ENCODE data around the gene GPC2.
"Not testable (repeated sequence)": the region's sequence is repeated elsewhere in the genome, so short reads cannot be mapped to it uniquely, and the experiment has no call there.

Gene GPC2

DNA sequence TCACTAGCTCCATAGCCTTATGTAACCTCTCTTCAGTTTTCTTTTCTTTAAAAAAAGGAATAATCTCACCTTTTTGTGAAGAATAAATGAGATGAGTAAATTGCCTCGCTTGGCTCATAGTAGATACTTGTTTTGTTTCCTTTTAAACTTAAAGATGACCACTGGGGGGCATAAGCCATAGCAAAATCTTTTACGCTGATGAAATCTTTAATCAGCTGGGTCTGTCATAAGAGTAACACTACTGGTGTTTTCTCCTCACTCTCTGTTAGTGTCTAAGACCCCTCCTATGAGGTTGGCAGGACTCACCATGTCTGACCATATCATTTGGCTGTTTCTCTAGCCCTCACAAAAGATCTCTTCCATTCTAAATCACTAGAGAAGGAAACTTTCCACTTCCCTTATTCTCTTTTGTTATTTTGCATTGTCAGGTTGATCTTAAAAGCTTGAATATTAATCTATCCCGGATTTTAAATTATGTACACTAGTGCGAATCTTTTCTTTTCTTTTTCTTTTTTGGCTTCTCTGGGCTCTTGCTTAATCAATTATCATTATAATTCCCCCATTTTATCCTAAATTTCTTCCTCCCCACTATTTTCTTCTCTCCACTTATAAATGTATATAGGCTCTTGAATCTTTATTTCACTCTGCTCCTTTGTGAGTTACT, 13.0 kb upstream of the GPC2 start:
- TF ChIP-seq, protein P1, sequence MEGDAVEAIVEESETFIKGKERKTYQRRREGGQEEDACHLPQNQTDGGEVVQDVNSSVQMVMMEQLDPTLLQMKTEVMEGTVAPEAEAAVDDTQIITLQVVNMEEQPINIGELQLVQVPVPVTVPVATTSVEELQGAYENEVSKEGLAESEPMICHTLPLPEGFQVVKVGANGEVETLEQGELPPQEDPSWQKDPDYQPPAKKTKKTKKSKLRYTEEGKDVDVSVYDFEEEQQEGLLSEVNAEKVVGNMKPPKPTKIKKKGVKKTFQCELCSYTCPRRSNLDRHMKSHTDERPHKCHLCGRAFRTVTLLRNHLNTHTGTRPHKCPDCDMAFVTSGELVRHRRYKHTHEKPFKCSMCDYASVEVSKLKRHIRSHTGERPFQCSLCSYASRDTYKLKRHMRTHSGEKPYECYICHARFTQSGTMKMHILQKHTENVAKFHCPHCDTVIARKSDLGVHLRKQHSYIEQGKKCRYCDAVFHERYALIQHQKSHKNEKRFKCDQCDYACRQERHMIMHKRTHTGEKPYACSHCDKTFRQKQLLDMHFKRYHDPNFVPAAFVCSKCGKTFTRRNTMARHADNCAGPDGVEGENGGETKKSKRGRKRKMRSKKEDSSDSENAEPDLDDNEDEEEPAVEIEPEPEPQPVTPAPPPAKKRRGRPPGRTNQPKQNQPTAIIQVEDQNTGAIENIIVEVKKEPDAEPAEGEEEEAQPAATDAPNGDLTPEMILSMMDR (IDR thresholded peaks at IDR 0.05; ENCODE audit: low read depth, low read length), result peak; percentile 41
- in situ Hi-C loops (cut with HindIII; ENCODE audit: low sequenced_read_pairs), result no loop called here
- peak; percentile 58 for DNase-seq (ENCODE audit: low read depth, low spot score)
- no peak overlapping the region for H3K4me3 ChIP-seq (ENCODE audit: low read depth, low read length)

DNA sequence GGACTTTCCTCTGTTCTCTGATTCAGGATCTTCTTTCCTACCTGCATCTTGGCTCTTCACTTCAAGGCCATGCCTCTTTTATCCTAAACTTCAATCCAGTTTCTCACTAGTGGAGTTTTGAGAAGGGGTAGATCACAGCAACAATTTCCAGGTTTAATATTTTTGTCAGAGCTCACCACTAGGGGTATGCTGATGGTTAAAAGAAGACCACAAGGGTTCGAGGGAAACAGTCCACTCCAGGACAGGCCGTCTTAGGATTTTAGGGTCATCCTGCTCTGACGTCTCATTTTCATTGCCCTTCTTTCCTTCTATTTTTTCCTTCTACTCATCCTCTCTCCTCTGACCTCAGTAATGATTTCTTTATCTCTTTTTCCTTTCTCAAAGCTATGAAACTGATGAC, 11.9 kb upstream of the GPC2 start:
- in situ Hi-C loops (cut with HindIII; ENCODE audit: low sequenced_read_pairs), result no loop called here
- no peak for DNase-seq (ENCODE audit: low read depth, low spot score)
- TF ChIP-seq, protein P1 (IDR thresholded peaks at IDR 0.05; ENCODE audit: low read depth, low read length), result no peak
- H3K4me3 ChIP-seq (ENCODE audit: low read depth, low read length), result no peak overlapping the region

DNA sequence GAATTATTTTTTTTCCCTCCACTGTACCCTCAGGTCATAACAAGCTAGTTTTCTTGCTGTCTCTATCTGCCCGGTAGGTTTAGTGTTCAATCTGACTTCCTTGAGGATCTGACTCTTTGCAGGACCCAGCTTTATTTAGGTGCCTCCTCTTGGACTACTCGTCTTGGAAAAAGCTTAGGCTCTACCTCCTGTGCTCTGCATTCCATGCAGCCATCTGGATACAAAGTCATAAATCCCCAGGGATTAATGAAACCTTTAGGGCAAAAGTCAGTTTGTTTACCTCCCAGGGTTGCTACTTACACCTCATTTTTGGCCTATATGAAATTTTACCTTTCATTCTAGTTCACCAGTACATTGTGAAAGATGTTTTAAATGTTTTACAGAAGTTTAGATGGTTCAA, 8.5 kb upstream of the GPC2 start:
- in situ Hi-C loops (cut with HindIII; ENCODE audit: low sequenced_read_pairs), result no loop called here
- no peak for DNase-seq (ENCODE audit: low read depth, low spot score)
- no peak overlapping the region for H3K4me3 ChIP-seq (ENCODE audit: low read depth, low read length)
- TF ChIP-seq, protein P1 (IDR thresholded peaks at IDR 0.05; ENCODE audit: low read depth, low read length), result no peak

DNA sequence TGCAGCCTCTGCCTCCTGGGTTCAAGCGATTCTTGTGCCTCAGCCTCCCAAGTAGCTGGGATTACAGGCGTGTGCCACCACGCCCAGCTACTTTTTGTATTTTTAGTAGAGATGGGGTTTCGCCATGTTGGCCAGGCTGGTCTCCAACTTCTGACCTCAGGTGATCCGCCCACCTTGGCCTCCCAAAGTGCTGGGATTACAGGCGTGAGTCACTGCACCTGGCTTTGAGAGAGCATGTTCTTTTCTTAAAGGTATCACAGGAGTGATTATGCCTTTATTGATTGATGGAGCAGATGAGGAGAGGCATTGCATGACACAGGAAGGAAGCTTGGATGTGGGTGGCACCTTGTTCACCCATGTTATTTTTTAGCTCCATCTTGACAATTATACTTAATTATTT, 5.9 kb upstream of the GPC2 start:
- in situ Hi-C loops (cut with HindIII; ENCODE audit: low sequenced_read_pairs); DNase-seq (ENCODE audit: low read depth, low spot score); H3K4me3 ChIP-seq (ENCODE audit: low read depth, low read length): not testable (repeated sequence)

DNA sequence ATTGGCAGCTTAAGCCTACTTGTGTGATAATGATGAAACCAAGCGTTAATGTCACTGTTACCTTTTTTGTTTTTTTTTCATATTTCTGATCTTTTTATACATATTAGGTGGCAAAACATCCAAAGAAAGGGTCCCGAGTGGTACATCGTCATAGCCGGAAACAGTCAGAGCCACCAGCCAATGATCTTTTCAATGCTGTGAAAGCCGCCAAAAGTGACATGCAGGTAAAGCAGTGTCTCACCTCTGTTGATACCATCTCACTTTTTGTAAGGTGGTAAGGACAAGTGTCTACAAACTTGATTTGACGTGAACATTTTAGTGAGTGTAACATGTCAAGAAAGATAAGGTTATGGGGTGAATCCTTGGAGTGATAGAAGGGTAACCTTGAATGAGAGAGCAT, 5.4 kb upstream of the GPC2 start:
- DNase-seq (ENCODE audit: low read depth, low spot score); H3K4me3 ChIP-seq (ENCODE audit: low read depth, low read length); in situ Hi-C loops (cut with HindIII; ENCODE audit: low sequenced_read_pairs): not testable (repeated sequence)

DNA sequence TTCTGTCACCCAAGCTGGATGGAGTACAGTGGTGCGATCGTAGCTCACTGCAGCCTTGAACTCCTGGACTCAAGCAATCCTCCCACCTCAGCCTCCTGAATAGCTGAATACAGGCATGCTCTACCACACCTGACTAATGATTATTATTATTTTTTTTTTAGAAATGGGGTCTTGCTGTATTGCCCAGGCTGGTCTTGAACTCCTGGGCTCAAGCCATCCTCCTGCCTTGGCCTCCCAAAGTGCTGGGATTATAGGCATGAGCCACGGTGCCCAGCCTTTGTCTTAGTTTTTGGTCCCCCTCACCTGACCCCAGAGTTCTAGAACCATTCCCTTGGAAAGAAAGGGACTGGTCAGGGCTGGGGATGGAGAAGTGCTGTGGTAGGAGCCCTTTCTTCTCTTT, 2.9 kb upstream of the GPC2 start:
- DNase-seq (ENCODE audit: low read depth, low spot score); H3K4me3 ChIP-seq (ENCODE audit: low read depth, low read length); in situ Hi-C loops (cut with HindIII; ENCODE audit: low sequenced_read_pairs): not testable (repeated sequence)

DNA sequence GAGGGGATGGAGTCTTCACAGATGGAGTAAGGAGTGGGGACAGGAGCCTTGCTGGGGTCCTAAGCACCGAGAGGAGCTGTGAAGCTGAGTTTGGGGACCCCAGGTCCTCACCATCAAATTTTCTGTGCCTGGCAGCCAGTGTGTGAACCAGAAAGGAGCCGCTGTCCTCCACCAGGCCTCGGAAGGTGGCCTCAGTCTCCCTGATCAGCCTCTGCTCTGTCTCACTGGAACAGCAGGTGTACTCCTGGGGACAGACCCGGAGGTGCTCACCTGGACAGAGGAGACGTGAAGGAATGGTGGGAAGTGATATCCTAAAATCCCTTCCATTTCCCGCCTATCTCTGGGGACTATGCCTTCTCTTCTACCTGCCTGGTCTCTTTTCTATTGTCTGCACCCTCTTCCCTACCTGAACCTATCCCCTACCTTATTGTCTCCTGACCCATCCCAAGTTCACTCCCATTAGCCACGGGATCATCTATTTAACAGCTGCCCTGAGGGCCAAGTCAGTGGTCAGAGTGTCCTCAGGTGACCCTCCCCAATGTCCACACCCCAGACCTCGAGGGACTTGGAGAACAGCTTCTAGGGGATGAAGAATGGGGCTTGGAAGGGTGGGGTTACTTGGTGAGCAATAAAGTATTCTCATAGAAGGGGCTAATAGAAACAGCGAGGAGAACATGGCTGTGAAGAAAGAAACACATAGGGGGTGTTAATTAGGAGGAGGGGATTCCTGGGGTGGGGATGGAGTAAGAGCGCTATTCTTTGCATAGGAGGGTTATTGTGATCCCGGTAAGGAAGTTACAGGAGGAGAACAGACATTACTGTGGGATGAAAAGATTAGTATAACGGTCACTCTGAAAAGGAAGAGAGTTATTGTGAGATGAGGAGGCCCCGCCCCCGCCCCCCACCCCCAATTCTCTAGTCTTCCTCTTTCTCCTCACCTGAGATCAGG, 811 bp downstream of the GPC2 start:
- peak overlapping the region; percentile 91 for H3K4me3 ChIP-seq (ENCODE audit: low read depth, low read length)
- TF ChIP-seq, protein P1 (IDR thresholded peaks at IDR 0.05; ENCODE audit: low read depth, low read length), result no peak
- no peak for DNase-seq (ENCODE audit: low read depth, low spot score)
- in situ Hi-C loops (cut with HindIII; ENCODE audit: low sequenced_read_pairs), result no loop called here

DNA sequence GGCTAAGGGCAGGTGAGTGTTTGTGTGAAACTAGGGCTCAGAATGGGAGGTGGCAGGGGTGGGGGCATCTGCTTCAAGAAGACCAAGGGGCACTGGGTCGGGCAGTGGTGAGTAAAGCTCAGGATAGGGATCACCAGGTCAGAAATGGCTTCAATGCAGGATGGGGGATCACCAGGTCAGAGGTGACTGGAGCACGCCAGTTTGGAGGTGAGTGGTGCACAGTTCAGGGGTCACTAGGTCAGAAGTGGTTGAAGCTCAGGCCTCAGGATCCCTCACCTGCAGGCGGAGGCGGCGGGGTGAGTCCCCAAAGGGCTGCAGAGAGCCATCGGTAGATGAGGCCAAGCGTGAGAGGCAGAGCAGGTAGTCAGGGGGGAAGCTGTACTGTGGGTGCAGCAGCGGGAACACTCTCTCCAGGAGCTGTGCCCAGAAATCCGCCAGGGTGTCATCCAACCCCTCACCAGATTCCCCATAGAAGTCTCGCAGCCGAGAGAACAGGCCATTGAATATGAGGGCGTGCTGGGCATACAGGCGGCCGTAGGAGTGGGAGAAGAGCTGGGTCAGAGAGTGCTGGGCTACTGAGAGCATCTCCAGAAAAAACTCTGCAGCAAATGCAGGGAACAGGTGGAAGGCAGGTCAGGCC, 1.8 kb downstream of the GPC2 start:
- DNase-seq (ENCODE audit: low read depth, low spot score), result no peak
- H3K4me3 ChIP-seq (ENCODE audit: low read depth, low read length), result no peak overlapping the region
- in situ Hi-C loops (cut with HindIII; ENCODE audit: low sequenced_read_pairs), result no loop called here
- TF ChIP-seq, protein P1 (IDR thresholded peaks at IDR 0.05; ENCODE audit: low read depth, low read length), result no peak

Data from astrocyte of the spinal cord (primary cell).